Measurements from ENCODE around the gene DOCK1.

The DOCK1 gene

DNA sequence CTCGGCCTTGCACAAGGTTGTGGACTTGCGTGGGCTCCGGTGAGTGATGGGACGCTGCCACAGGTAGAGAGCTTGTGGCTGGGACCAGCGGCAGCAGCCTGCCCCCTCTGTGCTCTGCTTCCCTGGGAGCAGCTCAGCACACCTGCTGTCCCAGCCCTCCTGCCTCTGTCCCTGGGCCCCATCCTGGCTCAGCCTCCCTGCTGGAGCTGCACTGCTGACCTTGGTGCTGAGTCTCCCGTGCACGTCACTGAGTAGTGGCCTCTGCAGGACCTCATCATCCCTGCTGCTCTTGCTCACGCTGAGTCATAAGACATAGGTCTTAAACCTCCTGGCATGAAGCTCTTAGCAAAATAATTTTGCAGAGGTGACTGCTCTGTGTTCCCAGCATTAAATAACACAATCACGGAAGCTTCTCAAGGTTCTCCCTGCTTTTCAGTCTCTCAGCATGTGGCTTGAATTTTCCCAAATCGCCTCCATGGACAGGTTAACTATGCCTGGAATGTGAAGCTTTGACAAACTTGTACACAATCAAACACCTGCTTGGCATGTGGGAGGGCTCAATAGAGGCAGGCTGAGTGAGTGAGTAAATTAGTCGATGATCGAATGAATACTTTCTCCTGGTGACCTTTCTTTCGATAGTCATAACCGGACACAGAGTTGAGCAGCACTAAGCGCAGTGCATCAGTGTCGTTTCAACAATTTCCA lies 580.1 kb downstream of the DOCK1 start:
- Histone ChIP-seq H3K36me3 (ENCODE audit: control insufficient read depth, insufficient read depth, low read length) (no peaks in the 10 kb centered on the region), H3K9ac (ENCODE audit: low read length) (no peak overlapping the region), H3K4me3 (ENCODE audit: low read length) (no peak overlapping the region), H3K4me1 (ENCODE audit: control insufficient read depth, insufficient read depth, low read length) (no peaks in the 10 kb centered on the region), H3K27me3 (ENCODE audit: control insufficient read depth, insufficient read depth, low read length) (no peaks in the 10 kb centered on the region), H3K27ac (ENCODE audit: low read depth, low read length) (no peak overlapping the region)

DNA sequence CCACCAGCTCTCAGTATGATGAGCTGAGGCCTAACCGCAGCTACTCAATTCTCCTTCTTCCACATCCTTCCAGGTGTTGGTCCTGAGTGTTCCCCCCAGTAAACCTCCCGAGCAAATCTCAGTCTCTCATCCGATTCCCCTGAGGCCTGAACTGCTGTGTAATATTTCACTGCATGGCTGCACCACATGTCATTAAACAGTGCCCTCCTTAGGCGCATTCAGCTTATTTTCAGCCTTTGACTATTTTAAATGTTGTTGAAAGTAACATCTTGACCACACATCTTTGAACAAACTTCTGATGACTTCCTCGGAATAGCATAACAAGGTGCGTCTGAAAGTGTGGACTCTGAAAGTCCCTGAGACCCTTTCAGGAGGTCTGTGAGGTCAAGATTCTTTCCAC lies 581.1 kb downstream of the DOCK1 start:
- Histone ChIP-seq H3K4me1 (ENCODE audit: control insufficient read depth, insufficient read depth, low read length) (no peaks in the 10 kb centered on the region), H3K27me3 (ENCODE audit: control insufficient read depth, insufficient read depth, low read length) (no peaks in the 10 kb centered on the region), H3K9ac (ENCODE audit: low read length) (no peak overlapping the region), H3K27ac (ENCODE audit: low read depth, low read length) (no peak overlapping the region), H3K36me3 (ENCODE audit: control insufficient read depth, insufficient read depth, low read length) (no peaks in the 10 kb centered on the region), H3K4me3 (ENCODE audit: low read length) (no peak overlapping the region)

DNA sequence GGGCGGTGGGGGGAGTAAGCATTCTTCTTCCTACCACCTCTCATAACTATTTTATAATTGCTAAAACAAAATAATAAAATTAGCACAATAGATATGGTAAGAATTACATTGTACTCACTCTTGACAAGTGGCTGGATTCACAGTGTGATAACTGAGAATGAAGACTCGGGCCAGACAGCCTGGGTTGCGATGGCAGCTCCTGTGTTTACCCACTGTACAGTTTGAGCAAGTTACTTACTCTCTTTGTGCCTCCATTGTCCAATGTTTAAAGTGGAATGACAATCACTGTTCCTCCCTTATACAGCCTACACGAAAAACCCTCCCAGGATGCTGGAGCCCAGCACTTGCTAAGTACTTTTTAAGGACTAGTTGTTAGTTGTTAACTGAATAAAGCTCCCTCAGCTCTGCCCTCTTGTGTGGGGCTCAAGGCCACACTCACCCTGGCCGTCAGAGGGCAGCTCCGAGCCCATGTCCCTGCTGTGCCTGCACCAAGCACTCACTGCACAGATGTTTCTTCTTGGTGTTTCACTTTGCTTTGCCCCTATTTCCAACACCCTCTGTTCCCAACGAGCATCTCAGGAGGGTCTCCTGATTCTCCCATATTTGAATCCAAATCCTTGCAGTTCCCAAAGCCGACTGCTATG lies 587.5 kb downstream of the DOCK1 start:
- Histone ChIP-seq H3K9ac (ENCODE audit: low read length) (no peak overlapping the region), H3K36me3 (ENCODE audit: control insufficient read depth, insufficient read depth, low read length) (no peaks in the 10 kb centered on the region), H3K4me3 (ENCODE audit: low read length) (no peak overlapping the region), H3K4me1 (ENCODE audit: control insufficient read depth, insufficient read depth, low read length) (no peaks in the 10 kb centered on the region), H3K27ac (ENCODE audit: low read depth, low read length) (no peak overlapping the region), H3K27me3 (ENCODE audit: control insufficient read depth, insufficient read depth, low read length) (no peaks in the 10 kb centered on the region)

DNA sequence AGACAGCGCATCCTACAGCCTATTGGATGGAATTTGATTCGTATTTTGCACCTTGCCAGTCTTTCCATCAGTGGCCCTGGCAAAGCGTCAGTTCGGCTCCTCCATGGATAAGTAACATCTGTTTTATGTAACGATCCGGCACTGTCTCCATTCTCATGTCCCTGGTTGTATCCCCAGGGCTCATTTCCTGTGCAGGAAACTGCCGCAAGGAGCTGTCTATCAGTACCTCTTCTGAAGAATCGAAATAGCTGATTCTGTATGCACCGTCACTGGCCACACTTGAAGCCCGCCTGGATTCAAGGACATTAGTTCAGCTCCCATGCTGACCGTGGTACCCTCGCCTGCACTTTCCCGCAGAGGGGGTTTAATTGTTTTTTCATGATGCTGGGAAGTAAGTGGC lies 590.8 kb downstream of the DOCK1 start:
- H3K27ac ChIP-seq (ENCODE audit: low read depth, low read length): no peak overlapping the region

DNA sequence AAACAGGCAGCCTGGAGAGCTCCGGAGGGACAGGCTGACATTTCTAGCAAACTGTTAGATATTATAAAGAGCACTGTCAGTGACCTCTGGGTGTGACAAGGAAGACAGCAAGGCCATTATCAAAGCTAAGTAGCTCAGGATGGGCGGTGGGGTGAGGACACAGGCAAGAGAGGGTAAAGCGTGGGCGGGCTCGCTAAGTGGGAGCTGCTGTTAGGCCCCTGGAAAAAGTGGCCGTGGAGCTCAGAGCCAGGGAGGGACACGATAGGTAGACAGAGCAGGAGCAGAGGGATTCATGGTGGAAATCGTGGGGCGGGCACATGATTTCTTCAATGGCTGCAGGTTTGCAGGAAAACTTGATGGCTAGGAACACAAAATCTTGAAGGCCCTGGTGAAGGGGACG lies 592.5 kb downstream of the DOCK1 start:
- H3K27me3 ChIP-seq (ENCODE audit: control insufficient read depth, insufficient read depth, low read length): no peaks in the 10 kb centered on the region

More for the DNA sequence above, 590.8 kb downstream of the DOCK1 start:
- Histone ChIP-seq H3K9ac (ENCODE audit: low read length) (no peak overlapping the region), H3K27me3 (ENCODE audit: control insufficient read depth, insufficient read depth, low read length) (no peaks in the 10 kb centered on the region), H3K4me1 (ENCODE audit: control insufficient read depth, insufficient read depth, low read length) (no peaks in the 10 kb centered on the region), H3K36me3 (ENCODE audit: control insufficient read depth, insufficient read depth, low read length) (no peaks in the 10 kb centered on the region), H3K4me3 (ENCODE audit: low read length) (no peak overlapping the region)

DNA sequence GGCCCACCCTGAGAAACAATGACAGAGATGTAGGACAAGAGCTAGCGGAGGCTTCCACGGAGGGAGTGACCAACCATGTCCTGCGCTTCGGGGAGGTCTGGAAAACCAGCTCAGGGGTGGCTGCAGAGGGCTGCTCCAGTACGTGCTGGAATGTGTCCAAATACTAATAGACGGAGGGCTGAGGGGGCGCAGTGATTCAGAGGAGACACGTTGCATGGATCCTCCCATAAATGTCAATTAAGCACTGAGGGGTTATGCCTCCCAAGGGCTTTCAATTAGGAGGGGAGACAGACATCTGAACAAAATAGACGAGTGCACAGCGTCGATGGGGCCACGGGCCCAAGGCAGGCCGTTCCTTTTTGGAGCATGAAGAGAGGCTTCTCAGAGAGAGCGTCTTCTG lies 592.9 kb downstream of the DOCK1 start:
- Histone ChIP-seq H3K27me3 (ENCODE audit: control insufficient read depth, insufficient read depth, low read length) (no peaks in the 10 kb centered on the region), H3K4me3 (ENCODE audit: low read length) (no peak overlapping the region)

More for the DNA sequence above, 592.5 kb downstream of the DOCK1 start:
- no peak overlapping the region for H3K4me3 ChIP-seq (ENCODE audit: low read length)
- H3K36me3 ChIP-seq (ENCODE audit: control insufficient read depth, insufficient read depth, low read length): no peaks in the 10 kb centered on the region
- H3K27ac ChIP-seq (ENCODE audit: low read depth, low read length): no peak overlapping the region
- no peak overlapping the region for H3K9ac ChIP-seq (ENCODE audit: low read length)
- H3K4me1 ChIP-seq (ENCODE audit: control insufficient read depth, insufficient read depth, low read length): no peaks in the 10 kb centered on the region

DNA sequence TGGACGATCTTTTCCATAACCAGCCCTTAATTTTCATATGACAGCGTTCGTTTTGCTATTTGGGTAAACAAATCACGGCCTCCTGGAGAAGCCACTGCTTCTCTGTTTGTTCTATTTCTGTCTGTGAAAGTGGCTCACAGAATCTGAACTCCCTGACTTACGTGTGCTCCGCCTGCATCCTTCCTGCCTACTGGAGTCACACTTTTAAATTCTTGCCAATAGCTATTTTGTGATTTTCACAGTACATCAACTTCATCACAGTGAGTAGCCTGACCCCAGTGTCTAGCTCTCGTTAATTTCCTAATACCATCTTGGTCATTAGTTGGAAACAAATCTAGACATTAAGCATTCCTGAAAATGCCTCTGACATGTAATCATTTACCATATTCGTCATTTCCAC lies 594.9 kb downstream of the DOCK1 start:
- H3K36me3 ChIP-seq (ENCODE audit: control insufficient read depth, insufficient read depth, low read length): no peaks in the 10 kb centered on the region
- H3K9ac ChIP-seq (ENCODE audit: low read length): no peak overlapping the region
- no peaks in the 10 kb centered on the region for H3K27me3 ChIP-seq (ENCODE audit: control insufficient read depth, insufficient read depth, low read length)
- H3K27ac ChIP-seq (ENCODE audit: low read depth, low read length): no peak overlapping the region
- H3K4me1 ChIP-seq (ENCODE audit: control insufficient read depth, insufficient read depth, low read length): no peaks in the 10 kb centered on the region
- H3K4me3 ChIP-seq (ENCODE audit: low read length): no peak overlapping the region

More for the DNA sequence above, 592.9 kb downstream of the DOCK1 start:
- Histone ChIP-seq H3K9ac (ENCODE audit: low read length) (no peak overlapping the region), H3K27ac (ENCODE audit: low read depth, low read length) (no peak overlapping the region), H3K36me3 (ENCODE audit: control insufficient read depth, insufficient read depth, low read length) (no peaks in the 10 kb centered on the region), H3K4me1 (ENCODE audit: control insufficient read depth, insufficient read depth, low read length) (no peaks in the 10 kb centered on the region)
